OCI-LY3 (cell line): ENCODE results near the gene CARD8.

Source experiments
- CTCF ChIP-seq: fragments of 200-600, 300-600 bp; sonication (generic); IDR thresholded peaks from 2 replicates; pipeline ENCODE4 v1.5.1; 2014; ENCODE audit warnings: antibody characterized with exemption, low read length, low read depth
- EZH2phosphoT487 ChIP-seq: fragments of 200-600 bp; shearing (Covaris generic); IDR thresholded peaks from 2 replicates; pipeline ENCODE4 v1.6.1; 2018; ENCODE audit warnings: antibody characterized with exemption, mixed run types, low read depth

GRCh38 chr19:48203222-48203793, 52.4 kb downstream of the CARD8 start:
- TF ChIP-seq CTCF (no peak), EZH2phosphoT487 (no peak)
